A549 (cell line): Measurements from ENCODE around the gene TTI1. TPM values are rescaled to one million over a fixed set of nuclear protein-coding genes. Genes with fewer than 3 reads are reported as not detected.

Experiments used
- ATAC-seq, 2 experiments: fragments of 200-7000 bp in 1 of 2; fragments of >200 bp in 1 of 2; cut with Nextera tagmentation in 1 of 2; cut with Tn5 transposase in 1 of 2; 3 replicates each; pipeline versions ENCODE4 v1.8.0 to v1.9.1; 2018 to 2020; ENCODE audit warnings: mild to moderate bottlenecking in 1 of 2, moderate library complexity in 1 of 2
- CTCF ChIA-PET: fragments of 300-600 bp; sonication (Branson Sonifier 250); formaldehyde crosslinking; extraction: SDS; loops from one replicate; lab custom pipeline; 2021; ENCODE audit warnings: antibody characterized with exemption, inconsistent platforms; lab: Yijun Ruan, JAX
- POLR2A ChIA-PET: fragments of 350-600 bp; formaldehyde crosslinking; extraction: SDS; loops from one replicate; lab custom pipeline; 2021; ENCODE audit warnings: antibody characterized with exemption, inconsistent platforms; lab: Yijun Ruan, JAX
- DNase-seq, 2 experiments: peaks; one replicate each; pipeline versions ENCODE4 v3.0.0 to v3.0.0-alpha.2; 2011 to 2016; ENCODE audit warnings: low read depth in 1 of 2, low spot score in 1 of 2
- FAIRE-seq: peaks from 2 replicates; lab custom pipeline; 2011; peaks lifted over from hg19 to GRCh38; lab: Jason Lieb, UNC
- H3K27ac ChIP-seq, 2 experiments: fragments of >200 bp; sonication (Bioruptor Twin); formaldehyde crosslinking; 3 replicates each; pipeline ENCODE4 v1.5.1; 2016 to 2017
- H3K4me1 ChIP-seq: fragments of >200 bp; sonication (Bioruptor Twin); formaldehyde crosslinking; 3 replicates; pipeline ENCODE4 v1.6.1; 2016
- H3K4me2 ChIP-seq: fragments of >200 bp; sonication (Bioruptor Twin); formaldehyde crosslinking; 3 replicates; pipeline ENCODE4 v1.6.1; 2016
- H3K4me3 ChIP-seq: fragments of >200 bp; sonication (Bioruptor Twin); formaldehyde crosslinking; 3 replicates; pipeline ENCODE4 v1.5.1; 2016
- H3K9me3 ChIP-seq: fragments of >200 bp; sonication (Bioruptor Twin); formaldehyde crosslinking; 3 replicates; pipeline ENCODE4 v1.6.1; 2016
- CHD2 ChIP-seq: fragments of 150-350 bp; IDR thresholded peaks from 2 replicates; pipeline ENCODE4 v1.6.1; 2014; ENCODE audit warnings: low read length; ENCODE audit not compliant: partially characterized antibody
- EHF ChIP-seq: fragments of 250-450 bp; sonication (Bioruptor Pico); IDR thresholded peaks from 2 replicates; pipeline ENCODE4 v1.5.0; 2020; ENCODE audit warnings: mild to moderate bottlenecking
- EHMT2 ChIP-seq: fragments of 200-600 bp; sonication (generic); IDR thresholded peaks from 2 replicates; pipeline ENCODE4 v1.6.1; 2016; ENCODE audit warnings: antibody characterized with exemption, low read depth, mild to moderate bottlenecking, moderate library complexity
- EP300 ChIP-seq, 2 experiments: fragments of >200 bp; sonication (Bioruptor Twin); formaldehyde crosslinking; IDR thresholded peaks; 2 replicates in 1 of 2; 3 replicates in 1 of 2; pipeline ENCODE4 v1.6.1; 2016 to 2017
- ESRRA ChIP-seq: fragments of 150-350 bp; IDR thresholded peaks from 2 replicates; pipeline ENCODE4 v1.6.1; 2014; ENCODE audit warnings: mild to moderate bottlenecking, low read length, borderline replicate concordance
- FOSB ChIP-seq: fragments of 250-450 bp; sonication (Bioruptor Pico); IDR thresholded peaks from 2 replicates; pipeline ENCODE4 v1.5.0; 2020; ENCODE audit warnings: mild to moderate bottlenecking, moderate library complexity
- FOSL2 ChIP-seq, 2 experiments: fragments of 450-650 bp in 1 of 2; fragments of >200 bp in 1 of 2; sonication (Bioruptor Twin) in 1 of 2; formaldehyde crosslinking; IDR thresholded peaks; 2 replicates each; pipeline versions ENCODE4 v1.5.0 to v1.6.1; 2016 to 2020; ENCODE audit warnings: mild to moderate bottlenecking in 1 of 2, moderate library complexity in 1 of 2
- FOXS1 ChIP-seq: fragments of 250-450 bp; sonication (Bioruptor Pico); IDR thresholded peaks from 2 replicates; pipeline ENCODE4 v1.5.0; 2020; ENCODE audit warnings: mild to moderate bottlenecking, moderate library complexity
- HDAC2 ChIP-seq: fragments of 200-600 bp; sonication (generic); IDR thresholded peaks from 2 replicates; pipeline ENCODE4 v1.6.1; 2016
- HEYL ChIP-seq: fragments of 250-450 bp; sonication (Bioruptor Pico); IDR thresholded peaks from 2 replicates; pipeline ENCODE4 v1.8.0; 2021; ENCODE audit warnings: mild to moderate bottlenecking, moderate library complexity
- HOXB5 ChIP-seq: fragments of 250-450 bp; sonication (Bioruptor Pico); IDR thresholded peaks from 2 replicates; pipeline ENCODE4 v1.5.0; 2020; ENCODE audit warnings: mild to moderate bottlenecking, moderate library complexity
- JUNB ChIP-seq: fragments of >200 bp; sonication (Bioruptor Twin); formaldehyde crosslinking; IDR thresholded peaks from 2 replicates; pipeline ENCODE4 v1.6.1; 2016
- NPAS2 ChIP-seq: fragments of 250-450 bp; sonication (Bioruptor Pico); IDR thresholded peaks from 2 replicates; pipeline ENCODE4 v1.8.0; 2022; ENCODE audit warnings: mild to moderate bottlenecking, moderate library complexity, borderline replicate concordance
- NR3C1 ChIP-seq: fragments of >200 bp; sonication (Bioruptor Twin); formaldehyde crosslinking; IDR thresholded peaks from 3 replicates; pipeline ENCODE4 v1.6.1; 2017
- PHF8 ChIP-seq: fragments of 200-600 bp; sonication (generic); IDR thresholded peaks from 2 replicates; pipeline ENCODE4 v1.6.1; 2016; ENCODE audit warnings: low read depth, mild to moderate bottlenecking, antibody characterized with exemption, moderate library complexity, borderline replicate concordance
- POLR2A ChIP-seq: IDR thresholded peaks from 2 replicates; pipeline ENCODE4 v1.6.1; 2012; ENCODE audit warnings: mild to moderate bottlenecking, low read length
- RAD21 ChIP-seq, 2 experiments: fragments of >200 bp in 1 of 2; sonication (Bioruptor Twin) in 1 of 2; formaldehyde crosslinking in 1 of 2; IDR thresholded peaks in 1 of 2; conservative IDR thresholded peaks in 1 of 2; 2 replicates in 1 of 2; 3 replicates in 1 of 2; pipeline ENCODE4 v1.6.1; 2012 to 2018; ENCODE audit warnings: inconsistent platforms in 1 of 2
- RARB ChIP-seq: fragments of 250-450 bp; sonication (Bioruptor Pico); IDR thresholded peaks from 2 replicates; pipeline ENCODE4 v1.8.0; 2021; ENCODE audit warnings: mild to moderate bottlenecking, moderate library complexity
- RNF2 ChIP-seq: fragments of 200-600 bp; sonication (generic); IDR thresholded peaks from 2 replicates; pipeline ENCODE4 v1.6.1; 2016; ENCODE audit warnings: low read depth, mild to moderate bottlenecking, antibody characterized with exemption, moderate library complexity, borderline replicate concordance
- TFCP2L1 ChIP-seq: fragments of 250-450 bp; sonication (Bioruptor Pico); IDR thresholded peaks from 2 replicates; pipeline ENCODE4 v1.5.0; 2021; ENCODE audit warnings: mild to moderate bottlenecking
- ZNF302 ChIP-seq: fragments of 250-450 bp; sonication (Bioruptor Pico); IDR thresholded peaks from 2 replicates; pipeline ENCODE4 v1.9.0; 2021; ENCODE audit warnings: inconsistent platforms, mild to moderate bottlenecking, moderate library complexity
- ZSCAN20 ChIP-seq: fragments of 250-450 bp; sonication (Bioruptor Pico); IDR thresholded peaks from 2 replicates; pipeline ENCODE4 v1.8.0; 2022; ENCODE audit warnings: mild to moderate bottlenecking, moderate library complexity
- WGBS: methylation state at CpG from one replicate; pipeline ENCODE4 v1.1.6; 2017; ENCODE audit errors: missing lambda C conversion rate; 5-methylcytosine and 5-hydroxymethylcytosine counted together
- polyA plus RNA-seq, 4 experiments: library from polyadenylated mRNA; depleted of rRNA in 3 of 4; stranded (reverse); fragments of >200 nt; fragmentation: RNase III in 1 of 4; extraction: RNeasy Plus Mini Kit Qiagen cat#74134 plus additional on column Dnase treatment in 1 of 4; gene quantifications; 2 replicates in 3 of 4; 3 replicates in 1 of 4; pipeline ENCODE4 v1.2.3, GENCODE V29; 2011 to 2017
- TF ChIP-seq, protein P1 (sequence below): fragments of 250-450 bp; sonication (Bioruptor Pico); IDR thresholded peaks from 2 replicates; pipeline ENCODE4 v1.5.0; 2021; ENCODE audit warnings: mild to moderate bottlenecking, moderate library complexity, borderline replicate concordance
- TF ChIP-seq, protein P2 (sequence below): fragments of >200 bp; sonication (Bioruptor Twin); formaldehyde crosslinking; IDR thresholded peaks from 3 replicates; pipeline ENCODE4 v1.5.1; 2016
- TF ChIP-seq, protein P3 (sequence below): fragments of >200 bp; sonication (Bioruptor Twin); formaldehyde crosslinking; IDR thresholded peaks from 3 replicates; pipeline ENCODE4 v1.6.1; 2016
- TF ChIP-seq, protein P4 (sequence below): IDR thresholded peaks from 2 replicates; pipeline ENCODE4 v1.6.1; 2012
- TF ChIP-seq, protein P5 (sequence below): fragments of >200 bp; sonication (Bioruptor Twin); formaldehyde crosslinking; IDR thresholded peaks from 2 replicates; pipeline ENCODE4 v1.6.1; 2016
- TF ChIP-seq, protein P6 (sequence below): IDR thresholded peaks from 2 replicates; pipeline ENCODE4 v1.6.1; 2012
- TF ChIP-seq, protein P7 (sequence below): IDR thresholded peaks from 2 replicates; pipeline ENCODE4 v1.6.1; 2012; ENCODE audit warnings: low read depth, borderline replicate concordance
- TF ChIP-seq, protein P8 (sequence below): fragments of 250-450 bp; sonication (Bioruptor Pico); IDR thresholded peaks from 2 replicates; pipeline ENCODE4 v1.5.0; 2020; ENCODE audit warnings: low read depth, mild to moderate bottlenecking, moderate library complexity

Gene TTI1
- polyA plus RNA-seq, 2 of the 4 experiments (the other 2 are of a cell fraction), result 20.6 to 27.9 TPM

DNA sequence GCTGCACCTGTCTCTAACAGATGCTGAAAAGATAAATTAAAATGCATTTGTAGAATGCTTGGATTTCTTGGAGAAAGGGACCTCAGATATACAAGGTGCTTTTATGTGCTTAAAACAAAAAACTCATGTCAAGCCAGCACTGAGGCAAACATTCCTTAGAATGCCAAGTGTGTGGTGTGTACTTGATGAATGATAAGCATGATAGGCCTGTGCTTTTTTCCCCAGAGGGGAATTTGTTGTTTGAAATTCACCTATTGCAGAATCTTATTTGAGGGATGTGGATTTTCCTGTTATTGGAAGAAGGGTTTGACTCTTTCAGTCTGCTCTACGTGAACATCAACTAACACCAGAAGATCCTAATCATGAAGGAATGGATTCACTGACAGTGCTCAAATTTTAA, 28.8 kb downstream of the TTI1 start:
- DNase-seq (no peak), FAIRE-seq (no peak), ATAC-seq (no peak)
- CTCF ChIA-PET, result no interaction called here
- peaks cover 9% of the 10 kb centered on the region; the same call in 2 of the 3 replicates for H3K4me1 ChIP-seq
- no peaks in the 10 kb centered on the region for H3K9me3 ChIP-seq
- WGBS, result 96% methylated on average over 1 of the region's 1 CpG
- POLR2A ChIA-PET, result no interaction called here
- no peak overlapping the region for H3K4me2 ChIP-seq
- H3K27ac ChIP-seq, result no peak overlapping the region
- no peak overlapping the region for H3K4me3 ChIP-seq
- no peak for TF ChIP-seq FOSB
- TF ChIP-seq NPAS2 (CRISPR knock-in tag), result no peak
- TF ChIP-seq, protein P1, sequence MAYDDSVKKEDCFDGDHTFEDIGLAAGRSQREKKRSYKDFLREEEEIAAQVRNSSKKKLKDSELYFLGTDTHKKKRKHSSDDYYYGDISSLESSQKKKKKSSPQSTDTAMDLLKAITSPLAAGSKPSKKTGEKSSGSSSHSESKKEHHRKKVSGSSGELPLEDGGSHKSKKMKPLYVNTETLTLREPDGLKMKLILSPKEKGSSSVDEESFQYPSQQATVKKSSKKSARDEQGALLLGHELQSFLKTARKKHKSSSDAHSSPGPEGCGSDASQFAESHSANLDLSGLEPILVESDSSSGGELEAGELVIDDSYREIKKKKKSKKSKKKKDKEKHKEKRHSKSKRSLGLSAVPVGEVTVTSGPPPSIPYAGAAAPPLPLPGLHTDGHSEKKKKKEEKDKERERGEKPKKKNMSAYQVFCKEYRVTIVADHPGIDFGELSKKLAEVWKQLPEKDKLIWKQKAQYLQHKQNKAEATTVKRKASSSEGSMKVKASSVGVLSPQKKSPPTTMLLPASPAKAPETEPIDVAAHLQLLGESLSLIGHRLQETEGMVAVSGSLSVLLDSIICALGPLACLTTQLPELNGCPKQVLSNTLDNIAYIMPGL, result no peak
- no peak for TF ChIP-seq ESRRA
- TF ChIP-seq JUNB, result no peak
- TF ChIP-seq, protein P2, sequence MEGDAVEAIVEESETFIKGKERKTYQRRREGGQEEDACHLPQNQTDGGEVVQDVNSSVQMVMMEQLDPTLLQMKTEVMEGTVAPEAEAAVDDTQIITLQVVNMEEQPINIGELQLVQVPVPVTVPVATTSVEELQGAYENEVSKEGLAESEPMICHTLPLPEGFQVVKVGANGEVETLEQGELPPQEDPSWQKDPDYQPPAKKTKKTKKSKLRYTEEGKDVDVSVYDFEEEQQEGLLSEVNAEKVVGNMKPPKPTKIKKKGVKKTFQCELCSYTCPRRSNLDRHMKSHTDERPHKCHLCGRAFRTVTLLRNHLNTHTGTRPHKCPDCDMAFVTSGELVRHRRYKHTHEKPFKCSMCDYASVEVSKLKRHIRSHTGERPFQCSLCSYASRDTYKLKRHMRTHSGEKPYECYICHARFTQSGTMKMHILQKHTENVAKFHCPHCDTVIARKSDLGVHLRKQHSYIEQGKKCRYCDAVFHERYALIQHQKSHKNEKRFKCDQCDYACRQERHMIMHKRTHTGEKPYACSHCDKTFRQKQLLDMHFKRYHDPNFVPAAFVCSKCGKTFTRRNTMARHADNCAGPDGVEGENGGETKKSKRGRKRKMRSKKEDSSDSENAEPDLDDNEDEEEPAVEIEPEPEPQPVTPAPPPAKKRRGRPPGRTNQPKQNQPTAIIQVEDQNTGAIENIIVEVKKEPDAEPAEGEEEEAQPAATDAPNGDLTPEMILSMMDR, result no peak
- no peak for TF ChIP-seq ZNF302 (CRISPR knock-in tag)
- TF ChIP-seq RAD21 (conservative IDR thresholded peaks at IDR 0.05 in 1 of 2, IDR thresholded peaks at IDR 0.05 in 1 of 2), result no peak
- no peak for TF ChIP-seq RNF2
- no peak for TF ChIP-seq PHF8
- TF ChIP-seq HDAC2, result no peak
- TF ChIP-seq, protein P3, sequence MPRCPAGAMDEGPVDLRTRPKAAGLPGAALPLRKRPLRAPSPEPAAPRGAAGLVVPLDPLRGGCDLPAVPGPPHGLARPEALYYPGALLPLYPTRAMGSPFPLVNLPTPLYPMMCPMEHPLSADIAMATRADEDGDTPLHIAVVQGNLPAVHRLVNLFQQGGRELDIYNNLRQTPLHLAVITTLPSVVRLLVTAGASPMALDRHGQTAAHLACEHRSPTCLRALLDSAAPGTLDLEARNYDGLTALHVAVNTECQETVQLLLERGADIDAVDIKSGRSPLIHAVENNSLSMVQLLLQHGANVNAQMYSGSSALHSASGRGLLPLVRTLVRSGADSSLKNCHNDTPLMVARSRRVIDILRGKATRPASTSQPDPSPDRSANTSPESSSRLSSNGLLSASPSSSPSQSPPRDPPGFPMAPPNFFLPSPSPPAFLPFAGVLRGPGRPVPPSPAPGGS, result no peak
- no peak for TF ChIP-seq EHMT2
- TF ChIP-seq FOXS1 (CRISPR knock-in tag), result no peak

DNA sequence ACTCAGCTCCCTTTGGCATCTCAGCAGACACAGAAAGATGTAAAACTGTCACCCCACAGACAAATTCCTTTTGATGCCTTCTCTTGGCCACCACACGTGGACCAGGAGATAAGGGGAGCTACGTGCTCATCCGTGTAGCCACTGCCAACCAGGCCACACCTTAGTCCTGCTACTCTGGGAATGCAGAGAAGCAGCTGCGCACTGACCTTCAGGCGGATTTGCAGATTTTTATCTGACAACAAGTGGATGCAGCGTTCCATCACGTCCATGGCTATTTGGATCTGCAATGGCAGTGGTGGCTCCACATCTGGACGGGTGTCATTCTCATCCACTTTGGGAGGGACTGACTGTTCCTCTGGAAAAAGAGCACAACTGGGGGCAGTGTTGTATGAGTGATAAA, 30.8 kb downstream of the TTI1 start:
- Histone ChIP-seq H3K4me3 (no peak overlapping the region), H3K9me3 (no peaks in the 10 kb centered on the region), H3K27ac (no peak overlapping the region), H3K4me1 (peaks cover 9% of the 10 kb centered on the region; the same call in 2 of the 3 replicates), H3K4me2 (no peak overlapping the region)
- POLR2A ChIA-PET, result no interaction called here
- TF ChIP-seq EP300 (IDR thresholded peaks at IDR 0.05), result no peak
- no peak for TF ChIP-seq HOXB5 (CRISPR knock-in tag)
- TF ChIP-seq, protein P4, sequence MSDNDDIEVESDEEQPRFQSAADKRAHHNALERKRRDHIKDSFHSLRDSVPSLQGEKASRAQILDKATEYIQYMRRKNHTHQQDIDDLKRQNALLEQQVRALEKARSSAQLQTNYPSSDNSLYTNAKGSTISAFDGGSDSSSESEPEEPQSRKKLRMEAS, result no peak
- TF ChIP-seq, protein P5, sequence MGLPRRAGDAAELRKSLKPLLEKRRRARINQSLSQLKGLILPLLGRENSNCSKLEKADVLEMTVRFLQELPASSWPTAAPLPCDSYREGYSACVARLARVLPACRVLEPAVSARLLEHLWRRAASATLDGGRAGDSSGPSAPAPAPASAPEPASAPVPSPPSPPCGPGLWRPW, result no peak
- no peak for TF ChIP-seq ZNF302 (CRISPR knock-in tag)
- TF ChIP-seq FOSL2 (IDR thresholded peaks at IDR 0.05), result no peak
- no peak for TF ChIP-seq FOSL2 (CRISPR knock-in tag; IDR thresholded peaks at IDR 0.05)
- TF ChIP-seq TFCP2L1 (CRISPR knock-in tag), result no peak
- TF ChIP-seq HDAC2, result no peak
- no peak for TF ChIP-seq EHF
- TF ChIP-seq HEYL (CRISPR knock-in tag), result no peak
- TF ChIP-seq NR3C1, result no peak
- TF ChIP-seq ZSCAN20 (CRISPR knock-in tag), result no peak
- no peak for TF ChIP-seq POLR2A
- TF ChIP-seq, protein P6, sequence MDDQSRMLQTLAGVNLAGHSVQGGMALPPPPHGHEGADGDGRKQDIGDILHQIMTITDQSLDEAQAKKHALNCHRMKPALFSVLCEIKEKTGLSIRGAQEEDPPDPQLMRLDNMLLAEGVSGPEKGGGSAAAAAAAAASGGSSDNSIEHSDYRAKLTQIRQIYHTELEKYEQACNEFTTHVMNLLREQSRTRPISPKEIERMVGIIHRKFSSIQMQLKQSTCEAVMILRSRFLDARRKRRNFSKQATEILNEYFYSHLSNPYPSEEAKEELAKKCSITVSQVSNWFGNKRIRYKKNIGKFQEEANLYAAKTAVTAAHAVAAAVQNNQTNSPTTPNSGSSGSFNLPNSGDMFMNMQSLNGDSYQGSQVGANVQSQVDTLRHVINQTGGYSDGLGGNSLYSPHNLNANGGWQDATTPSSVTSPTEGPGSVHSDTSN, result no peak
- TF ChIP-seq ESRRA, result no peak
- TF ChIP-seq, protein P7, sequence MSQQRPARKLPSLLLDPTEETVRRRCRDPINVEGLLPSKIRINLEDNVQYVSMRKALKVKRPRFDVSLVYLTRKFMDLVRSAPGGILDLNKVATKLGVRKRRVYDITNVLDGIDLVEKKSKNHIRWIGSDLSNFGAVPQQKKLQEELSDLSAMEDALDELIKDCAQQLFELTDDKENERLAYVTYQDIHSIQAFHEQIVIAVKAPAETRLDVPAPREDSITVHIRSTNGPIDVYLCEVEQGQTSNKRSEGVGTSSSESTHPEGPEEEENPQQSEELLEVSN, result no peak
- TF ChIP-seq CHD2, result no peak
- TF ChIP-seq, protein P8, sequence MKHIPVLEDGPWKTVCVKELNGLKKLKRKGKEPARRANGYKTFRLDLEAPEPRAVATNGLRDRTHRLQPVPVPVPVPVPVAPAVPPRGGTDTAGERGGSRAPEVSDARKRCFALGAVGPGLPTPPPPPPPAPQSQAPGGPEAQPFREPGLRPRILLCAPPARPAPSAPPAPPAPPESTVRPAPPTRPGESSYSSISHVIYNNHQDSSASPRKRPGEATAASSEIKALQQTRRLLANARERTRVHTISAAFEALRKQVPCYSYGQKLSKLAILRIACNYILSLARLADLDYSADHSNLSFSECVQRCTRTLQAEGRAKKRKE (CRISPR knock-in tag), result no peak
- TF ChIP-seq RARB, result no peak
- no peak for FAIRE-seq
- DNase-seq, result no peak
- CTCF ChIA-PET, result interaction anchor here (0.9 kb wide), 1 partner anchor 9 kb away, joined by 4 read pairs; no protein-coding TSS in a partner anchor
- no peak for ATAC-seq
- WGBS, result 96% methylated on average over 6 of the region's 8 CpGs
